NCI-H526 (cell line): ENCODE results near the gene PLPPR5.

Experiments
- DNase-seq, 2 experiments: peaks; one replicate each; lab custom pipeline; 2025; lab: John Stamatoyannopoulos, UW

The PLPPR5 gene

DNA sequence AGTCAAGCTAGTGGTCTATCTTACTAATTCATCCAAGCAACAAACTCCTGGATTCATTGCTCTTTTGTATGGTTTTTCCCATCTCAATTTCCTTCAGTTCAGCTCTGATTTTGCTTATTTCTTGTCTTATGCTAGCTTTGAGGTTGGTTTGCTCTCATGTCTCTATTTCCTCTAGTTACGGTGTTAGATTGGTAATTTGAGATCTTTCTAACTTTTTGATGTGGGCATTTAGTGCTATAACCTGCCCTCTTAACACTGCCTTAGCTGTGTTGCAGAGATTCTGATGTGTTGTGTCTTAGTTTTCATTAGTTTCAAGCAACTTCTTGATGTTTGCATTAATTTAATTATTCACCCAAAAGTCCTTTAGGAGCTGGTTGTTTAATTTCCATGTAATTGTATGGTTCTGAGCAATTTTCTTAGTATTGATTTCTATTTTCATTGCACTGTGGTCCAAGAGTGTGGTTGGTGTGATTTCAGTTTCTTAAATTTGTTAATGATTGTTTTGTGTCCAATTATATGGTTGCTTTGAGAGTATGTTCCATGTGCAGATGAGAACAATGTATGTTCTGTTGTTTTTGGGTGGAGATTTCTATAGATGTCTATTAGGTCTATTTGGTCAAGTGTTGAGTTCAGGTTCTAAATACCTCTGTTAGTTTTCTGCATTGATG lies 154.6 kb downstream of the PLPPR5 start:
- DNase-seq = no peak

- DNase-seq = no peak
Observed at GRCh38 chr1:98842241-98842640, 162.4 kb downstream of the PLPPR5 start.
